ENCODE results near the gene OR52E6.

Gene OR52E6

DNA sequence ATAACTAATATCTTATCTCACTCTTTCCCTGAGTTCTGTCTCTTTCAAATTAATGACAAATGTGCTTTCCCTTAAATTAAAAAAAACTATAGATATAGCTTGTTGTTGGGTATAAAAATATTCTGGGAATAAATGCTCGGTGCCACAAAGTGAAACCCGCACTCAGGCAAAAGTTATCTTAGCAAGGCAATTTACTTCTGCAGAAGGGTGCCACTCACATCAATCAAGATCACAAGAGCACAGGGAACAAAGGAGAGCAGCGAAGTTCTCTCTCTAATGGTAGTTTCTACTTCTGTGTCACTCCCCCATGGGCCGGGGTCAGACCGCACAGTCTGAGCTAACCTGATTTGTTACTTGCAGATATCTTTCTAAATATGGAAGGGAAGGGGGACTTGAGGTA, 37.7 kb downstream of the OR52E6 start:
- no peak for DNase-seq (ENCODE audit: low read depth in 2 of 2, low spot score in 1 of 2)

DNA sequence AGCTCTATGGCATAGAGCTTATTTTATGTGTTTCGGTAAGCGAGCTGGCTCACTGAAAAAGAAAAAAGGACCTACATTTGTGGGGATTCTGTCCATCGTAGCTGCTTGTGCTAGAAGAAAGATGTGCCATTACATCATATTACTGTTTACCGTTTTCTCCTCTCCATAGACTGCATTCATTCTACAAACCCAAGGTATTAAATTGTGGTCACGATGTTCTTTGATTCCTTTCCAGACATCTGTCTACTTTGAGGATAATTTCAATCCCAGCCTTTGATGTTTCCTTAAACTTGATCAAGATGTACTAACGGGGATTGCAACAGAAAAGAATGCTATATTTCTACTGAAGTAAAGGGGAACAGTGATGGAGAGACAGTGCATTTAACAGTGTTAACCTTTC, 45.2 kb downstream of the OR52E6 start:
- DNase-seq (ENCODE audit: low read depth in 2 of 2, low spot score in 1 of 2): no peak

DNA sequence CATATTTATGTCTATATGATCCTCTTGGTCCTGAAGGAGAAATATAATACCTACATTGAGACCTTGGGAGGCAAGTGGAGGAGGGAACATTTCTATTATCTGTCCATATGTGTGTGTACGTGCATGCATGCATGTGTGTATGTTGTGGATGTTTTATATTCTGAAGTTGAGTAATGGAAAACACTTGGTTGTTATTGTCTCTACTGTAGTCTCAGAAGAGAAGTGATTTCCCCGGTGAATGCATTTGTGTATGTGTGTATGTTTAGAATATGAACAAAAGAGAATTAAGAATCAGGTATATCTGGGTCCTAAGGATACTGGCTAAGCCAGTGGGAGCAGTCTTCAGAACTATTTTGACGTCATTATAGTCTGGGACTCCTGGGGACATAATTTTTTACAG, 50.5 kb downstream of the OR52E6 start, which contains the start of gene OR52N1:
OR52N1 (minus strand) TSS at position 101 of the 400 bp plus-strand sequence. CDS start 2,449 bp downstream, outside the sequence.
- no peak for DNase-seq (ENCODE audit: low read depth in 2 of 2, low spot score in 1 of 2)

Measured in stimulated activated CD8-positive, alpha-beta memory T cell treated with anti-CD3 and anti-CD28 coated beads, Interleukin-4, amount 100 ng/mL, for 4 hours (primary cell).